ENCODE data around the gene DIDO1.

- no peak for TF ChIP-seq POLR2A (IDR thresholded peaks at IDR 0.05)
- TF ChIP-seq, protein P1, sequence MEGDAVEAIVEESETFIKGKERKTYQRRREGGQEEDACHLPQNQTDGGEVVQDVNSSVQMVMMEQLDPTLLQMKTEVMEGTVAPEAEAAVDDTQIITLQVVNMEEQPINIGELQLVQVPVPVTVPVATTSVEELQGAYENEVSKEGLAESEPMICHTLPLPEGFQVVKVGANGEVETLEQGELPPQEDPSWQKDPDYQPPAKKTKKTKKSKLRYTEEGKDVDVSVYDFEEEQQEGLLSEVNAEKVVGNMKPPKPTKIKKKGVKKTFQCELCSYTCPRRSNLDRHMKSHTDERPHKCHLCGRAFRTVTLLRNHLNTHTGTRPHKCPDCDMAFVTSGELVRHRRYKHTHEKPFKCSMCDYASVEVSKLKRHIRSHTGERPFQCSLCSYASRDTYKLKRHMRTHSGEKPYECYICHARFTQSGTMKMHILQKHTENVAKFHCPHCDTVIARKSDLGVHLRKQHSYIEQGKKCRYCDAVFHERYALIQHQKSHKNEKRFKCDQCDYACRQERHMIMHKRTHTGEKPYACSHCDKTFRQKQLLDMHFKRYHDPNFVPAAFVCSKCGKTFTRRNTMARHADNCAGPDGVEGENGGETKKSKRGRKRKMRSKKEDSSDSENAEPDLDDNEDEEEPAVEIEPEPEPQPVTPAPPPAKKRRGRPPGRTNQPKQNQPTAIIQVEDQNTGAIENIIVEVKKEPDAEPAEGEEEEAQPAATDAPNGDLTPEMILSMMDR (IDR thresholded peaks at IDR 0.05): no peak
These were observed 8.6 kb downstream of the DIDO1 start for GRCh38 chr20:62917720-62918119.
